ENCODE data around the gene DGAT2. TPM values are rescaled to one million over a fixed set of nuclear protein-coding genes. Genes with fewer than 3 reads are reported as not detected.

Gene DGAT2
- total RNA-seq, 1 experiment from 2014 or later = 13.2 TPM

DNA sequence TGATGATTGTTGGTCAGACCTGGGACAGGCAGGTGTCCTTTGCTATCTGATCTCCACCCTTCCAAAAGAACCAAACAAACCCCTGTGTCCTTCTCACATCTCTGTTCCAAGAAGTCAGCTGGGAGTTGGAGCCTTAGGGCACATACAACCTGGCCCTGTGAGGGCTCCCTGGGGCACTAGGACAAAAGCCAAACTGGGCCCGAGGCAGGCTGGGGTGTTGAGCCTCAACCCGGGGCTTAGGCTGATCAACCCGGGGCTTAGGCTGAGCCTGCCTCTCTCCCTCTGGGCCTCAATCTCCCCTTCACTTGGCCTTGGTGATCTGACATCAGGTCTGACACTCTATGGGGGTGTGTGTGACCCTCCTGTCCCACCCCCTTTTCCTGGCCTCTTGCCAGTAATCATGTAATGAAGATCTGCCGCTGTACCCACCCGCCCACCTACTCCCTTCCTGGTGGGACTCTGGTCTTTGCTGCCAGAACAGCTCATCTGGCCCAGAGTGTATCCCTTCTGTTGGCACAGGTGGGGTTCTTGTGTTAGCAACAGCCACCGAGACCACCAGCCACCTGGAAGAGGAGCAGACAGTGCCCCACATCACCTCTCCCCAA is 23.7 kb downstream of the DGAT2 start:
- DNase-seq (ENCODE audit: low read depth) = no peak
- in situ Hi-C loops (cut with HindIII; ENCODE audit: low pct_unique_long_range_greater_than_20kb, low sequenced_read_pairs) = no loop called here

DNA sequence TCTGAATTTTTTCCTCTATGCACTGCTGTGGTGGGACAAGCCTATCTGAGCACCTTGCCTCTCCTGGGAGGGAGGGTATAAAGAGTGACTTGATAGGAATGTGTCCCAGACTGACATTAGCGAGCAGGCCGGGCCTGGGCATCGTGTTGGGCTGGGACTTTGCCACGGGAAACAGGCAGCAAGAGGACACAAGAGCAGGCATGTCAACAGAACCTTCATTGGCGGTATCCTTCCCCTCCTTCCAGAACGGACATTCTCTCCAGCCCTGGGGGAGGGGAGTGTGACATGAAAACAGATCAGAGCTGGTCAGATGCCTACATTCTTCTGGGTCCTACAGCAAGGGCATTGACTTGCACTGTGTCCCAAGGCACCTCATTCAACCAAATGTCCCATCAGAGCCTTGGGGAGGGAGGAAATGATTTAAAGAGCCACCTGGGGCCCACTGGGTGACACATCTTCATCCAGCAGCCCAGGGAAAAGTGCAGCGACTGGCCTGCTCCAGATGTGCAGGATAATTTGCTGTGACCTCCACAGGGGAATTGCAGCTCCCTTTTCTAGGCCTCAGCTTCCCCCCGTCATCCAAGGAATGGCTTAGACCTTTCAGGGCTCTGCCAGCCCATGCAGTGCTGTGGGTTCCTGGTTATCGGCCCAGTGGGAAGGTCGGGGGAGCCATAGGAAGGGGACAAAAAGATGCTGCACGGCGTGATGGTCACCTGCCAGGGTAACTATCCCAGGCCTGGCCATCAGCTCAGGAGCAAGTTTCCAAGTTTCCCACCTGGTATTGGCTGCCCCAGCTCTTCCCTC is 24.6 kb downstream of the DGAT2 start:
- in situ Hi-C loops (cut with HindIII; ENCODE audit: low pct_unique_long_range_greater_than_20kb, low sequenced_read_pairs) = no loop called here
- no peak for DNase-seq (ENCODE audit: low read depth)

DNA sequence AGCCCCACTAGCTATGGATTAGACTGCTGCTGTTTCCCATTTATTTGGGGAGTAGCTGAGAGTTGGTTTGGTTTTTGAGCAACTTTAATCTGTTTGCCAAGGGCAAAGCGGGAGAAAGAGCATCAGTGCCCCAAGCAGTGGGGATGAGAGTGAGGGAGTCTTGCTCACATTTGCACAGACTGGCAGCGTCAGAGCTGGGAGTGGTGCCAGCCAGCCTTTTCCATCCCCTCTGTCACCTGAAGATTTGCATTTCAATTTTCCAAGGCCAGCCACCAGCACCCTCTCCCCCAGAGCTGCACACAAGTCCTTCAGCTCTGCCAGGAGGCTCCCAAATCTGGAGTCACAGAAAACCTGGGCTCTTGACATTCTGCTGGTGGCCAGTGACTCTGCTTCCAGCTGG is 25.4 kb downstream of the DGAT2 start:
- in situ Hi-C loops (cut with HindIII; ENCODE audit: low pct_unique_long_range_greater_than_20kb, low sequenced_read_pairs) = no loop called here
- DNase-seq (ENCODE audit: low read depth) = no peak

DNA sequence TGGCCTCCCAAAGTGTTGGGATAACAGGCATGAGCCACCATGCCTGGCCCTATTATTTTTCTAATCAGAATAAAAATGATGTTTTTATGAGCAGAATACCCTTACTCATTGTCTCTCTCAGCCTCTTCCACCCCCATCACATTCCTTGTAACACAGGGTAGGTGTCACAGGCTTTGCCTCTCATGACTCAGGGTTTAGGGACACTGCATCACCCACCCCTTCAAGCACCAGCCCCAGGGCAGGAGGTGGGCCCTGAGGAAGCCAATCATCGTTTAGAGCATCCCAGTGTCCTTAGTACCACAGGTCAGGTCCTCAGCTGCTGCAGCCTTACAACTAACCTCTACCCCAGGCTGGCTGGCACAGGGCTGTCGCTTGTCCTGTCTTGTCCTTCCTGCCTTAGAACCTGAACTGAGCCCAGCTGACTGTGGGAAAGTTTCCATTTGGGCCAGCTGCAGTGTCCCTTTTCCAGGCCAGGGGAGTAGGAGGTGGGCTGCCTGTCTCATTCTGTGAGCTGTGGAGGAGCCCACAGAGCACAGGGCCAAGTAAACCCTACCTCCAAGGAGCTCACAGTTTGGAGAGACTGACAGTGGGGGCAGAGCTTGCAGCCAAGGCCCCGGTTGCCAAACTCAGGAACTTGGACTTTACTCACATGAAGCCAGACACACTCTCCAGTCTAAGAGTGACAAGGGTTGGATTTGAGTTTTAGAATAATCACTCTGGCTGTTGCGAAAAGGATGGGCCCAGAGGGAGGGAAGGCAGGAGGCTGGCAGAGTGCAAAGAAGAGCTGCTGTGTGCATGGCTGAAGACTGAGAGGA is 26.9 kb downstream of the DGAT2 start:
- in situ Hi-C loops (cut with HindIII; ENCODE audit: low pct_unique_long_range_greater_than_20kb, low sequenced_read_pairs) = no loop called here

DNA sequence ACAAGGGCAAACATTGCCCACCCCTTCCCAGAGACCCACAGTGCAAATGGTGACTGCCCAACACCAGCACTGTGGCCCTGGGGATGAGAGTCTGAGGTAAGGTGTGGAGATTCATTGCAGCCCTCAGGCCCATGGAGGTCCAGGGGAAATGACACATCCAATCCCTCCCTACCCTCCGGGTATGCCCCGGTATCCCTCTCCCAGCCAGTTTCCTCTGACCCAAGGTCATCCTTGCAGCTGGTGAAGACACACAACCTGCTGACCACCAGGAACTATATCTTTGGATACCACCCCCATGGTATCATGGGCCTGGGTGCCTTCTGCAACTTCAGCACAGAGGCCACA is 27.5 kb downstream of the DGAT2 start:
- no peak for DNase-seq (ENCODE audit: low read depth)
- in situ Hi-C loops (cut with HindIII; ENCODE audit: low pct_unique_long_range_greater_than_20kb, low sequenced_read_pairs) = no loop called here

More for the DNA sequence above, 26.9 kb downstream of the DGAT2 start:
- DNase-seq (ENCODE audit: low read depth) = no peak

DNA sequence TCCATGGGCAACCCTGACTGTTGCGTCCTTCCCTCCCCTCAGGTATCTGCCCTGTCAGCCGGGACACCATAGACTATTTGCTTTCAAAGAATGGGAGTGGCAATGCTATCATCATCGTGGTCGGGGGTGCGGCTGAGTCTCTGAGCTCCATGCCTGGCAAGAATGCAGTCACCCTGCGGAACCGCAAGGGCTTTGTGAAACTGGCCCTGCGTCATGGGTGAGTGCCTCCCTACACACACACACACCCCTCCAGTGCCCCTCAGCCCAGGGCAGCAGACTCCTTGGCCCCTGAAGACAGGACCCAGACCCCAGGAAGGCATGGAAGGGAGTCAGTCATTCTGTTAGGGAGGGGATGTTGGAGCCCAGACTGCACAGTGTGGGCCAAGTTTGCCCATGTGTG is 28.5 kb downstream of the DGAT2 start:
- in situ Hi-C loops (cut with HindIII; ENCODE audit: low pct_unique_long_range_greater_than_20kb, low sequenced_read_pairs) = no loop called here

DNA sequence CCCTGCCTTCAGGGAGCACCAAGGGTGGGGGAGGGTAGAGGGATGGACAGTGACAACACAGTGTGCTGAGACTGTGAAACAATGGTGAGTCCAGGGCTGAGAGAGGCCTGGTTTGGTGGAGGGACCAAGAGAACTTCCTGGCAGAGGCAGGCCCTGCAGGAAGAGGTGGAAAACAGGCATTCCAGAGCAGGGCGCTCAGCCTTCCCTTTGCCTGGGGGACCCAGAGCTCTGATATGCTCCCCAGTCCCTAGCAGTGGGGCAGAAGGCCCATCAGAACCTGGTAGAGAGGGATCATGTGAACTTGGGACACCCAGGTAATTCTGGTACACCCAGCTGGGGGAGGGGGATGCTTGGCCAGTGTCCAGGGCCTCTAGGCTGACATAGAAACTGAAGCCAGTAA is 29.2 kb downstream of the DGAT2 start:
- in situ Hi-C loops (cut with HindIII; ENCODE audit: low pct_unique_long_range_greater_than_20kb, low sequenced_read_pairs) = no loop called here
- no peak for DNase-seq (ENCODE audit: low read depth)

More for the DNA sequence above, 28.5 kb downstream of the DGAT2 start:
- DNase-seq (ENCODE audit: low read depth) = no peak

DNA sequence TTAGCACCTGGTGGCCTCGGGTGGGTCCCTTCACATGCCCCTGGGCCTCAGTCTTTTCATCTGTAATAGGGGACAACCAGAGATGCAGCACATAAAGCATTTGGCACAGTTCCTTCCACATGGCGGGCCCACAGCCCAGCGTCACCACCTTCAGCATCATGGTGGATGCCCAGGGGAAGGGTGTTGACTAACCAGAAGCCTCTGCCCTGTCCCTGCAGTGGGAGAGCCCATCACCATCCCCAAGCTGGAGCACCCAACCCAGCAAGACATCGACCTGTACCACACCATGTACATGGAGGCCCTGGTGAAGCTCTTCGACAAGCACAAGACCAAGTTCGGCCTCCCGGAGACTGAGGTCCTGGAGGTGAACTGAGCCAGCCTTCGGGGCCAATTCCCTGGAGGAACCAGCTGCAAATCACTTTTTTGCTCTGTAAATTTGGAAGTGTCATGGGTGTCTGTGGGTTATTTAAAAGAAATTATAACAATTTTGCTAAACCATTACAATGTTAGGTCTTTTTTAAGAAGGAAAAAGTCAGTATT is 31.6 kb downstream of the DGAT2 start:
- in situ Hi-C loops (cut with HindIII; ENCODE audit: low pct_unique_long_range_greater_than_20kb, low sequenced_read_pairs) = no loop called here

DNA sequence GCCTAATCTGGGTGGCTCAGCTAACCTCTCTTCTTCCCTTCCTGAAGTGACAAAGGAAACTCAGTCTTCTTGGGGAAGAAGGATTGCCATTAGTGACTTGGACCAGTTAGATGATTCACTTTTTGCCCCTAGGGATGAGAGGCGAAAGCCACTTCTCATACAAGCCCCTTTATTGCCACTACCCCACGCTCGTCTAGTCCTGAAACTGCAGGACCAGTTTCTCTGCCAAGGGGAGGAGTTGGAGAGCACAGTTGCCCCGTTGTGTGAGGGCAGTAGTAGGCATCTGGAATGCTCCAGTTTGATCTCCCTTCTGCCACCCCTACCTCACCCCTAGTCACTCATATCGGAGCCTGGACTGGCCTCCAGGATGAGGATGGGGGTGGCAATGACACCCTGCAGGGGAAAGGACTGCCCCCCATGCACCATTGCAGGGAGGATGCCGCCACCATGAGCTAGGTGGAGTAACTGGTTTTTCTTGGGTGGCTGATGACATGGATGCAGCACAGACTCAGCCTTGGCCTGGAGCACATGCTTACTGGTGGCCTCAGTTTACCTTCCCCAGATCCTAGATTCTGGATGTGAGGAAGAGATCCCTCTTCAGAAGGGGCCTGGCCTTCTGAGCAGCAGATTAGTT is 32.3 kb downstream of the DGAT2 start:
- in situ Hi-C loops (cut with HindIII; ENCODE audit: low pct_unique_long_range_greater_than_20kb, low sequenced_read_pairs) = no loop called here
- DNase-seq (ENCODE audit: low read depth) = no peak

More for the DNA sequence above, 31.6 kb downstream of the DGAT2 start:
- no peak for DNase-seq (ENCODE audit: low read depth)

DNA sequence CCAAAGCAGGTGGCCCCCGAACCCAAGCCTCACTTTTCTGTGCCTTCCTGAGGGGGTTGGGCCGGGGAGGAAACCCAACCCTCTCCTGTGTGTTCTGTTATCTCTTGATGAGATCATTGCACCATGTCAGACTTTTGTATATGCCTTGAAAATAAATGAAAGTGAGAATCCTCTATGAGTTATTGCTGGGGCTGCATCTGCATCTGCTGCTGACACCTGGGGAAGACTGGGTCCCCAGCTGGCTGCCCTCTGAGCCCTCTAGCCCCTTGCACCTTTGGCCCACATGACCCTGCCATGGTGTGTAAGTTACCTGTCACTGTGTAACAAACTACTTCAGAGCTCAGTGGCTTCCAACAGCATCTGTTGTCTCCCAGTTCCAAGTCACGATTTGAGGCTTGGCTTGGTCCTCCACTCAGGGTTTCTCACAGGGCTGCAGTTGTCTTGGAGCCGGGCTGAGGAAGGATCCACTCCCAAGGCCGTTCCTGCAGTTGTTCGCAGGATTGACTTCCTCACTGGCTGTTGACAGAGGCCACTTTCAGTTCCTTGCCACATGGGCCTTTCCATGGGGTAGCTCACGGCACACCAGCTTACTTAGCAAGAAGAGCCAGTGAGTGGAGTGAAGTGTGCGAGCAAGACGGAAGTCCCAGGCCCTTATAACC is 32.9 kb downstream of the DGAT2 start:
- in situ Hi-C loops (cut with HindIII; ENCODE audit: low pct_unique_long_range_greater_than_20kb, low sequenced_read_pairs) = no loop called here
- no peak for DNase-seq (ENCODE audit: low read depth)

DNA sequence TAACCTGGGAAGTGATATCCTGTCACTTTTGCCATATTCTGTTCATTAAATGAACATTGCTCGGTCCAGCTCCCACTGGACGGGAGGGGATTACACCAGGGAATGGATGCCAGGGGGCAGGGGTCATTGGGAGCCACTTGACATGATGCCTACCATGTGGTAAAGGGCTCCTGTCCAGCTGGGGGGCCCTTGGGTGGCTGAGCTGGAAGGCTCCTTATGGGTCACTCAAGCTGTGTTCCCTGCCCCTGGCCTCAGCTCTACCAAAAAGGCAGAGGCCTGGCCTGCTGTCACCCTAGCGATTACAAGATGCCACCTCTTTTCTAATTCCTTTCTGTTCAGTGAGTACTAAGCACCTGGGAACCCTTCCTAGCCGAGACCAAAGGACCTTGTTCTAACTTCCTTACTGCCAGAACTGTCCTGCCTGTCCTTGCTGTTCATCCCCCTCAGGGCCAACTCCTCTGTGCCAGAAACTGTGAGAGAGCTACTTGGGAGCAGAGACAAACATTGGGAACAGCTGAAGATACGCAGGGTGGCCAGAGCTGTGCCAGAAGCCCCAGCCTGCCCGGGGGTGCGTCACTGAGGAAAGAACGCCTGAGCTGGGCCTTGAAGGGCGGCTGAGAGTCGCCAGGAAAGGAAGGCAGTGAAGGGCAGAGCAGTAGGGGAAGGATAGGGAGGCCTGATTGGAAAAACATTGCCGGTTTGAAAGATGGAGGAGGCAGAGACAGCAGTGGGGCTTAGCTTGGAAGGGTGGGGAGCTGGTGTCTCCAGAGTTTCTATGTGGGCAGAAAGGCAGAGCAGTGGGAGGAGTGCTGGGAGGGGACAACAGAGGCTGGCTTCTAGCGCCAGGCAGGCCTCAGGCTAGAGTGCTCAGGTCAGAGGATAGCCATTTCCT is 33.7 kb downstream of the DGAT2 start:
- no peak for DNase-seq (ENCODE audit: low read depth)
- in situ Hi-C loops (cut with HindIII; ENCODE audit: low pct_unique_long_range_greater_than_20kb, low sequenced_read_pairs) = no loop called here

DNA sequence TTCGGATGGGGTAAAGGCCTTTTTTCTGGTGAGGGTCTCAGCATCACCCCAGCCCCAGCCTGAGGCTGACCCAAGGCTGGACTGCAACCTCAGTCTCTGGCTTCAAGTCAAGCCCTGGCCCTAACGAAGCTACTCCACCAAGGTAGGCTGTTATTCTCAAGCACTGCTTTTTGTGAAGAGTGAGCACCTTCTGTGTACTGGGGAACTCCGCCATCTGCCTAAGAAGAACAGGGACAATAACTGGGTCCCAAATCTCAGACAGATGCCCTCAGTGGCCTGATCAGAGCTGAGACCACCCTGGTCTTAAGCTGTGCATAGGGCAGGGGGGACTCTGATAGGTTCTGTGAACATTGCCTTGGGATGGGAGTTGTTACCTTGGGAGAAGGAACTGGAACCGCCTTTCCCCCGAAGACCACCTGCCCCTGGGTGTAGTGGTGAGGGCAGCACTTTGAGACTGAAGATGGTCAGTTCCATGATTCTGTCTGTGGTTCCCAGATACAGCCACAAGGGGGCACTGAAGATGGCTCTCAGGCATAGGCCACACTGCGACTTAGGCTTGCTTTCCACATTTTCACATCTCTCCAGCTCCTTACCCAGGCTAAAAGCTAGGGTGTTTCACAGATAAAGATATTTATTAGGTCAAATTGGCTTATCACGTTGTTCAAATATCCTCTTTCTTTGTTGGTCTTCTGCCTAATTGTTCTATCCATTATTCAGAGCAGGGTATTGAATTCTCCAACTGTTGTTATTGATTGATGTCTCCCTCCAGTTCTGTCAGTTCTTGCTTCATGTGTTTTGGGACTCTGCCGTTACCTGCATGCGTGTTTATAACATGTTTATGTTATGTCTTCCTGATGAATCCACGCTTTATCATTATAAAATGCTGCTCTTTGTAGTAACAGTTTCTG is 34.6 kb downstream of the DGAT2 start:
- in situ Hi-C loops (cut with HindIII; ENCODE audit: low pct_unique_long_range_greater_than_20kb, low sequenced_read_pairs) = no loop called here
- DNase-seq (ENCODE audit: low read depth) = no peak

DNA sequence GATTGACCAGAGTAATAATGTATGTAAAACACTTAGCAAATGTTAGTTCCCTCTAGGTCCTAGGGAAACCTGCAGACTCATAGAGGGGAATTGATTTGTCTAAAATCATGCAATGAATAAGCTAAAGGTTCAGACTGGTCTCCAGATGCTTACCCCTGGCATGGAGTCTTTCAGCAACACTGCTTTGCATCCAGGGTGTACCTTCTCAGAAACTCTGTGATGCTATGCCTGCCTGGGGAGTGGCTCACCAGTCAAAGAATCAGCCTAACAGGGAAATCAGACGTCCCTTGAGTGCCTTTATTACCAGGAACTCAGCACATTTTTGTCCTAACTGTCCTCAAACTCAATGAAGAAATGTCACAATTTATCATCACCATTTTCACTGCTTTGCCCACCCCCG is 40.5 kb downstream of the DGAT2 start:
- in situ Hi-C loops (cut with HindIII; ENCODE audit: low pct_unique_long_range_greater_than_20kb, low sequenced_read_pairs) = no loop called here

DNA sequence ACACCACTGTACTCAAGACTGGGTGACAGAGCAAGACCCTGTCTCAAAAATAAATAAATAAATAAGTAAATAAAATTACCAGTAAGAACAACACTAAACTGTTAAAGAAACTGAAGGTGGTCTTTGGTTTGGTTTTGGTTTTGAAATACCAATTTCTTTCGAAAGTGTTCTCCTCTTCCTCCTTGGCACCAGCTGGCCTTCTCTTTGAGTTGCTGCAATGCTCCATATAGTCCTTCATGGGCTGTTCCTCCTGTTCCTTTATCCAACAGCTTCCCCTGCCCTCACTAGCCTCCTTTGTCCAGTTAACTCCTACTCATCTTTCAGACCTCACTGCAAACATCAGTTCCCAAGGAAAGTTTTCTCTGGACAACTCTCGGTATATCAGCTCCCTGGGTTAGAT is 41.4 kb downstream of the DGAT2 start:
- DNase-seq (ENCODE audit: low read depth) = no peak
- in situ Hi-C loops (cut with HindIII; ENCODE audit: low pct_unique_long_range_greater_than_20kb, low sequenced_read_pairs) = no loop called here

More for the DNA sequence above, 40.5 kb downstream of the DGAT2 start:
- DNase-seq (ENCODE audit: low read depth) = no peak

DNA sequence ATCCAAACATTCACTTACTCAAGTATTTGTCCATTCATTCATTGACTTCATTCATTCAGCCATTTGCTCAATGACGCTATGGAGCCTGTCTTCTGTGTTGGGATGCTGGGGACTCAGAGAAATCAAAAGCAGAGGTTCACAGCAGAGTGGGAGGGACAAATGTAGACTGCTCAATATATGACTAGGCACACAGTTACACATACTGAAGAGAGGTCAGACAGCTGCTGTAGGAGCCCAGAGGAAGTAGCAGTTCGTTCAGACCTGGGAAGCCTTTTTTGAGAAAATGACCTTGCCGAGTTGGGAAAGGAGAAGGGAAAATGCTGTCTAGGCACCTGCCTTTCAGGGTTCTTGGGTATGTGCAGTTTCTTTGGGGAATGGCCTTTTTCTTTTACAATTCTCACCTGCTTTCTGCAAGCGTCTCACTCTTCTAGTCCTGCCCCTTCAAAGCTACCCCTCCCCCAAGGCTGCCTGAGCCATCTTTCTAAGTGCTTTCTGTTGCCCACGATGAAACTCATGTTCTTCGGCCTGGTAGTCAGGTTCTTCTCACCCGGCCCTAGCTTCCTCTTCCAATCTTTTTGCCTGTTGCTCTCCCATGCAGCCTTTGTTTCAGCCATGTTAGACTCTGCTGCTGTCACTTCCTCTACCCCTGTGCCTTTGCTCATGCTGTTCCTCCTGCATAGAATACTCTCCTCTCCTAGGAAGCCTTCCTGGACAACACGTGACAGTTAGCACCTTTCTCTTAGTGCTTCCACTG is 42.2 kb downstream of the DGAT2 start:
- in situ Hi-C loops (cut with HindIII; ENCODE audit: low pct_unique_long_range_greater_than_20kb, low sequenced_read_pairs) = no loop called here
- no peak for DNase-seq (ENCODE audit: low read depth)

DNA sequence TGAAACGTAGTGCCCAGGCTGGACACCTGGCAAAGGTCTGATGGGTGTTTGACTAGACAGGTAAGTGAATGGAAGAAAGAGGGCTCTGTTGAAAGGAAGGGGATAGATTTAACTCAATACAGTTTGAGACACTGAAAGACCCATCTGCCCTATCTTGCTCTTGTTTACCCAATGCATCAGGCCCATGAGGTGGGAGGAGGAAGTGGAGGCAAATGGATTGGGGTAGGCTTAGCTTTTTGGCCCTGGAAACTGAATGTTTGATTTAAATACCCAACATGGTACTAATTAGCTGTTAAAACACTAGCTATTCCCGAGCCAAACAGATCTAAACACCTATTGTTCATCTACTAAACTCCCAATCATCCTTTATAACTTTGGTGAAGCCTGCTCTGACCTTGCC is 42.9 kb downstream of the DGAT2 start:
- in situ Hi-C loops (cut with HindIII; ENCODE audit: low pct_unique_long_range_greater_than_20kb, low sequenced_read_pairs) = no loop called here
- no peak for DNase-seq (ENCODE audit: low read depth)

All from Caki2 (cell line).